Measurements from ENCODE around the gene TMEM232.

DNA sequence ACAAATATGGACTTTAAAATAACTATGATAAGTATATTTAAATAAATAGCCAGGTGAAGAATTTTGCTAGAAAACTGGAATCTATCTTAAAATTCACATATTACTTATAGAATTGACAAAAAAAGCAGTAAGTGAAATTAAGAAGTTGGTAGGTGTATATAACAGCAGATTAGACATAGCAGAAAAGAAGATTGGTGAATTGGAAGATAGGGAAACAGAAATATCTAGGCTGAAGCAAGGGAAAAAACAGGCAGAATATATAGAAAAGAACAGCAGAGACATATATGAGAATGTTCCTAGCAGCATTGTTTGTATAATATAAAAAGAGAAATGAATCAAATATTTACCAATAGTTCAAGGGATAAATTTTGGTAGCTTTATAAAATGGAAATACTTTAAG is 294.9 kb downstream of the TMEM232 start:
- TF ChIP-seq POLR2A (IDR thresholded peaks at IDR 0.05; ENCODE audit: low read depth, low read length) (no peak), TAF1 (IDR thresholded peaks at IDR 0.05; ENCODE audit: low read depth, low read length) (no peak)
